ENCODE results near the gene PHF14.

PHF14 gene

GRCh38 chr7:11078247-11078834 is 104.7 kb downstream of the PHF14 start:
- in situ Hi-C loops (cut with MboI; ENCODE audit: low pct_unique_long_range_greater_than_20kb, low sequenced_read_pairs) = no loop called here
- DNase-seq = no peak

GRCh38 chr7:11079907-11080306 is 106.2 kb downstream of the PHF14 start:
- in situ Hi-C loops (cut with MboI; ENCODE audit: low pct_unique_long_range_greater_than_20kb, low sequenced_read_pairs) = no loop called here
- no peak for DNase-seq

GRCh38 chr7:11082121-11082520 is 108.4 kb downstream of the PHF14 start:
- in situ Hi-C loops (cut with MboI; ENCODE audit: low pct_unique_long_range_greater_than_20kb, low sequenced_read_pairs) = no loop called here
- DNase-seq = no peak

GRCh38 chr7:11082552-11083213 is 109.0 kb downstream of the PHF14 start:
- DNase-seq = peak; percentile 20
- in situ Hi-C loops (cut with MboI; ENCODE audit: low pct_unique_long_range_greater_than_20kb, low sequenced_read_pairs) = no loop called here

- no peak for DNase-seq
- in situ Hi-C loops (cut with MboI; ENCODE audit: low pct_unique_long_range_greater_than_20kb, low sequenced_read_pairs) = no loop called here
These were observed 109.5 kb downstream of the PHF14 start for GRCh38 chr7:11083214-11083568.

GRCh38 chr7:11104578-11104977 is 130.9 kb downstream of the PHF14 start:
- in situ Hi-C loops (cut with MboI; ENCODE audit: low pct_unique_long_range_greater_than_20kb, low sequenced_read_pairs) = no loop called here
- DNase-seq = no peak

GRCh38 chr7:11109659-11110058 is 136.0 kb downstream of the PHF14 start:
- in situ Hi-C loops (cut with MboI; ENCODE audit: low pct_unique_long_range_greater_than_20kb, low sequenced_read_pairs) = no loop called here
- DNase-seq = no peak

GRCh38 chr7:11120068-11120664 is 146.5 kb downstream of the PHF14 start:
- in situ Hi-C loops (cut with MboI; ENCODE audit: low pct_unique_long_range_greater_than_20kb, low sequenced_read_pairs) = no loop called here
- no peak for DNase-seq

- in situ Hi-C loops (cut with MboI; ENCODE audit: low pct_unique_long_range_greater_than_20kb, low sequenced_read_pairs) = no loop called here
- DNase-seq = no peak
These were observed 147.1 kb downstream of the PHF14 start for GRCh38 chr7:11120675-11121220.

- in situ Hi-C loops (cut with MboI; ENCODE audit: low pct_unique_long_range_greater_than_20kb, low sequenced_read_pairs) = no loop called here
- DNase-seq = no peak
These were observed 151.3 kb downstream of the PHF14 start for GRCh38 chr7:11124856-11125559.

- in situ Hi-C loops (cut with MboI; ENCODE audit: low pct_unique_long_range_greater_than_20kb, low sequenced_read_pairs) = no loop called here
- DNase-seq = no peak
These were observed 153.6 kb downstream of the PHF14 start for GRCh38 chr7:11127114-11127785.

GRCh38 chr7:11127988-11128387 is 154.3 kb downstream of the PHF14 start:
- no peak for DNase-seq
- in situ Hi-C loops (cut with MboI; ENCODE audit: low pct_unique_long_range_greater_than_20kb, low sequenced_read_pairs) = no loop called here

- DNase-seq = no peak
These were observed 154.8 kb downstream of the PHF14 start for GRCh38 chr7:11128498-11128897.

GRCh38 chr7:11130012-11130411 is 156.3 kb downstream of the PHF14 start:
- in situ Hi-C loops (cut with MboI; ENCODE audit: low pct_unique_long_range_greater_than_20kb, low sequenced_read_pairs) = no loop called here
- no peak for DNase-seq

More at GRCh38 chr7:11128498-11128897, 154.8 kb downstream of the PHF14 start:
- in situ Hi-C loops (cut with MboI; ENCODE audit: low pct_unique_long_range_greater_than_20kb, low sequenced_read_pairs) = no loop called here

- DNase-seq = no peak
- in situ Hi-C loops (cut with MboI; ENCODE audit: low pct_unique_long_range_greater_than_20kb, low sequenced_read_pairs) = no loop called here
These were observed 156.9 kb downstream of the PHF14 start for GRCh38 chr7:11130601-11131000.

GRCh38 chr7:11133436-11133959 is 159.8 kb downstream of the PHF14 start:
- in situ Hi-C loops (cut with MboI; ENCODE audit: low pct_unique_long_range_greater_than_20kb, low sequenced_read_pairs) = no loop called here
- DNase-seq = peak; percentile 51

GRCh38 chr7:11135573-11135972 is 161.9 kb downstream of the PHF14 start:
- DNase-seq = no peak
- in situ Hi-C loops (cut with MboI; ENCODE audit: low pct_unique_long_range_greater_than_20kb, low sequenced_read_pairs) = no loop called here

- DNase-seq = no peak
- in situ Hi-C loops (cut with MboI; ENCODE audit: low pct_unique_long_range_greater_than_20kb, low sequenced_read_pairs) = no loop called here
These were observed 167.9 kb downstream of the PHF14 start for GRCh38 chr7:11141541-11141940.

- in situ Hi-C loops (cut with MboI; ENCODE audit: low pct_unique_long_range_greater_than_20kb, low sequenced_read_pairs) = no loop called here
- DNase-seq = no peak
These were observed 180.0 kb downstream of the PHF14 start for GRCh38 chr7:11153694-11154093.
